ENCODE data around the gene COL4A2.

DNA sequence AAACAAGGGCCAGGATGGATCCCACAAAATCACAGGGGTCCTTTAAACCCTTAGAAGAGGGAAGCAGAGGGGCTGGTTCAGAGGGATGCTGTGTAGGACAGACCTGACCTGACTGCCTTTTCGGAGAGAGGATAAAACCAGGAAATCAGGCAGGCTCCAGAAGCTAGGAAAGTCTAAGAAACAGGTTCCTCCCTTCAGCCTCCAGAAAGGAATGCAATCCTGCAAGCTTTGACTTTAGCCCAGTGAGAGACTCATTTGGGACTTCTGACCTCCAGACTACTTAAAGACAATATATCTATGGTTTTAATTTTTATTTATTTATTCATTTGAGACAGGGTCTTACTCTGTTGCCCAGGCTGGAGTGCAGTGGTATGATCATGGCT lies 249.1 kb downstream of the COL4A2 start:
- TF ChIP-seq CTCF (optimal IDR thresholded peaks at IDR 0.05 in 1 of 3, IDR thresholded peaks at IDR 0.05 in 1 of 3, conservative IDR thresholded peaks at IDR 0.05 in 1 of 3; ENCODE audit: extremely low read depth in 1 of 3, insufficient read depth in 2 of 3, low read length in 3 of 3) (no peak), EZH2 (IDR thresholded peaks at IDR 0.05; ENCODE audit: low read length) (no peak)

All from keratinocyte (primary cell).